Measurements from ENCODE around the gene DLL1. TPM values are rescaled to one million over a fixed set of nuclear protein-coding genes. Genes with fewer than 3 reads are reported as not detected.

DLL1 gene
- polyA plus RNA-seq, 3 donors: 0.17 TPM; not detected in 2

- Histone ChIP-seq H3K9ac (ENCODE audit: insufficient read depth, low read length, poor library complexity, severe bottlenecking) (no peak overlapping the region), H3K27ac (ENCODE audit: low read depth in 1 of 2, low read length in 2 of 2) (no peak overlapping the region), H3K4me1 (ENCODE audit: control insufficient read depth in 1 of 2, insufficient read depth in 2 of 2, low read length in 2 of 2) (no peaks in the 10 kb centered on the region), H3K27me3 (ENCODE audit: control insufficient read depth in 2 of 2, insufficient read depth in 2 of 2, low read length in 2 of 2) (no peaks in the 10 kb centered on the region), H3K4me2 (replicated peaks; ENCODE audit: extremely low read depth, low read length, poor library complexity, severe bottlenecking) (no peak overlapping the region), H4K20me1 (ENCODE audit: insufficient read depth, low read length) (no peaks in the 10 kb centered on the region), H3K9me3 (replicated peaks in 1 of 2; ENCODE audit: control insufficient read depth in 1 of 2, insufficient read depth in 1 of 2, low read length in 2 of 2) (no peaks in the 10 kb centered on the region), H3K4me3 (replicated peaks in 1 of 3; ENCODE audit: low read depth in 2 of 3, low read length in 3 of 3) (no peak overlapping the region), H2AFZ (ENCODE audit: insufficient read depth, low read depth, low read length, poor library complexity, severe bottlenecking) (no peak overlapping the region), H3K79me2 (ENCODE audit: insufficient read depth, low read length) (no peaks in the 10 kb centered on the region), H3K36me3 (replicated peaks in 1 of 2; ENCODE audit: control insufficient read depth in 1 of 2, insufficient read depth in 2 of 2, low read length in 2 of 2) (no peaks in the 10 kb centered on the region)
- H3K27ac Mint-ChIP-seq: no peak overlapping the region
- TF ChIP-seq CTCF (IDR thresholded peaks at IDR 0.05): no peak
- peaks cover 12 to 37% (median 35%) of the 10 kb centered on the region in 3 donors for H3K27me3 Mint-ChIP-seq (ENCODE audit: low read depth in 3 of 3)
- peaks cover 3% of the 10 kb centered on the region for H3K4me1 Mint-ChIP-seq
- DNase-seq: no peak
- no peaks in the 10 kb centered on the region for H3K9me3 Mint-ChIP-seq
- intact Hi-C loops (cut with micrococcal nuclease): no loop called here
- 89% methylated on average over 20 of the region's 21 CpGs for WGBS (ENCODE audit: insufficient coverage)
- H3K4me3 Mint-ChIP-seq: no peak overlapping the region
- H3K36me3 Mint-ChIP-seq: no peaks in the 10 kb centered on the region
Observed at GRCh38 chr6:170250981-170251775, 39.7 kb downstream of the DLL1 start.

GRCh38 chr6:170250455-170250854 is 40.4 kb downstream of the DLL1 start:
- H3K9ac ChIP-seq (ENCODE audit: insufficient read depth, low read length, poor library complexity, severe bottlenecking): no peak overlapping the region
- H3K9me3 ChIP-seq (replicated peaks in 1 of 2; ENCODE audit: control insufficient read depth in 1 of 2, insufficient read depth in 1 of 2, low read length in 2 of 2): no peaks in the 10 kb centered on the region
- H4K20me1 ChIP-seq (ENCODE audit: insufficient read depth, low read length): no peaks in the 10 kb centered on the region
- peaks cover 13 to 37% (median 35%) of the 10 kb centered on the region in 3 donors for H3K27me3 Mint-ChIP-seq (ENCODE audit: low read depth in 3 of 3)
- intact Hi-C loops (cut with micrococcal nuclease): no loop called here
- H3K27me3 ChIP-seq (ENCODE audit: control insufficient read depth in 2 of 2, insufficient read depth in 2 of 2, low read length in 2 of 2): no peaks in the 10 kb centered on the region
- peaks cover 3% of the 10 kb centered on the region for H3K4me1 Mint-ChIP-seq
- H3K4me3 Mint-ChIP-seq: no peak overlapping the region
- H3K9me3 Mint-ChIP-seq: no peaks in the 10 kb centered on the region
- no peak for DNase-seq
- no peak overlapping the region for H3K4me2 ChIP-seq (replicated peaks; ENCODE audit: extremely low read depth, low read length, poor library complexity, severe bottlenecking)
- WGBS (ENCODE audit: insufficient coverage): 20% methylated on average over 1 of the region's 11 CpGs
- no peaks in the 10 kb centered on the region for H3K36me3 Mint-ChIP-seq
- H3K27ac ChIP-seq (ENCODE audit: low read depth in 1 of 2, low read length in 2 of 2): no peak overlapping the region
- no peaks in the 10 kb centered on the region for H3K4me1 ChIP-seq (ENCODE audit: control insufficient read depth in 1 of 2, insufficient read depth in 2 of 2, low read length in 2 of 2)
- H3K36me3 ChIP-seq (replicated peaks in 1 of 2; ENCODE audit: control insufficient read depth in 1 of 2, insufficient read depth in 2 of 2, low read length in 2 of 2): no peaks in the 10 kb centered on the region
- no peaks in the 10 kb centered on the region for H3K79me2 ChIP-seq (ENCODE audit: insufficient read depth, low read length)
- no peak overlapping the region for H3K4me3 ChIP-seq (replicated peaks in 1 of 3; ENCODE audit: low read depth in 2 of 3, low read length in 3 of 3)
- TF ChIP-seq CTCF (IDR thresholded peaks at IDR 0.05): no peak
- no peak overlapping the region for H2AFZ ChIP-seq (ENCODE audit: insufficient read depth, low read depth, low read length, poor library complexity, severe bottlenecking)
- H3K27ac Mint-ChIP-seq: no peak overlapping the region
